Ascending aorta (tissue), 2 donors: ENCODE data around the gene KRTAP5-7. TPM values are rescaled to one million over a fixed set of nuclear protein-coding genes. Genes with fewer than 3 reads are reported as not detected.
"Not testable (repeated sequence)": the region's sequence is repeated elsewhere in the genome, so short reads cannot be mapped to it uniquely, and the experiment has no call there.

Experiments used
- DNase-seq, 2 donors: peaks; one replicate each; pipeline ENCODE4 v3.0.0-alpha.2; 2019; ENCODE audit warnings: low spot score in 2 of 2
- H3K27ac ChIP-seq, 2 donors: fragments of 200-600 bp; sonication (generic); one replicate each; pipeline ENCODE4 v1.5.1; 2016 to 2017; ENCODE audit warnings: mild to moderate bottlenecking in 1 of 2
- H3K27me3 ChIP-seq: fragments of 200-600 bp; sonication (generic); one replicate; pipeline ENCODE4 v1.5.1; 2017
- H3K36me3 ChIP-seq, 2 donors: fragments of 200-600 bp; sonication (generic); one replicate each; pipeline ENCODE4 v1.5.1; 2016
- H3K4me1 ChIP-seq, 2 donors: fragments of 200-600 bp; sonication (generic); one replicate each; pipeline ENCODE4 v1.5.1; 2016 to 2017; ENCODE audit warnings: mild to moderate bottlenecking in 1 of 2
- H3K4me3 ChIP-seq, 2 donors: fragments of 200-600 bp; sonication (generic); one replicate each; pipeline ENCODE4 v1.5.1; 2016 to 2017; ENCODE audit warnings: mild to moderate bottlenecking in 1 of 2
- H3K9me3 ChIP-seq, 2 donors: fragments of 200-600 bp; sonication (generic); one replicate each; pipeline ENCODE4 v1.5.1; 2016
- intact Hi-C: fragments of 100-400 bp; cut with DNase I; formaldehyde crosslinking; loops from one replicate; pipeline ENCODE4 v1.15.1; 2023
- total RNA-seq: library from RNA; depleted of rRNA; stranded (reverse); fragments of >200 nt; gene quantifications from one replicate; pipeline ENCODE4 v1.1.0, GENCODE V29; 2016
- TF ChIP-seq, protein P1 (sequence below), 3 experiments: fragments of 200-600 bp in 2 of 3; fragments of 450-650 bp in 1 of 3; sonication (generic) in 2 of 3; IDR thresholded peaks; one replicate each; pipeline ENCODE4 v1.5.1; 2016 to 2019; ENCODE audit warnings: antibody characterized with exemption in 3 of 3, mild to moderate bottlenecking in 1 of 3, moderate library complexity in 1 of 3

The KRTAP5-7 gene
- total RNA-seq, 1 donor from 2014 or later, result not detected

- Histone ChIP-seq H3K27me3 (no peaks in the 10 kb centered on the region), H3K9me3 (no peaks in the 10 kb centered on the region), H3K4me1 (no peaks in the 10 kb centered on the region), H3K27ac (no peak overlapping the region), H3K36me3 (no peaks in the 10 kb centered on the region), H3K4me3 (no peak overlapping the region)
- TF ChIP-seq, protein P1, sequence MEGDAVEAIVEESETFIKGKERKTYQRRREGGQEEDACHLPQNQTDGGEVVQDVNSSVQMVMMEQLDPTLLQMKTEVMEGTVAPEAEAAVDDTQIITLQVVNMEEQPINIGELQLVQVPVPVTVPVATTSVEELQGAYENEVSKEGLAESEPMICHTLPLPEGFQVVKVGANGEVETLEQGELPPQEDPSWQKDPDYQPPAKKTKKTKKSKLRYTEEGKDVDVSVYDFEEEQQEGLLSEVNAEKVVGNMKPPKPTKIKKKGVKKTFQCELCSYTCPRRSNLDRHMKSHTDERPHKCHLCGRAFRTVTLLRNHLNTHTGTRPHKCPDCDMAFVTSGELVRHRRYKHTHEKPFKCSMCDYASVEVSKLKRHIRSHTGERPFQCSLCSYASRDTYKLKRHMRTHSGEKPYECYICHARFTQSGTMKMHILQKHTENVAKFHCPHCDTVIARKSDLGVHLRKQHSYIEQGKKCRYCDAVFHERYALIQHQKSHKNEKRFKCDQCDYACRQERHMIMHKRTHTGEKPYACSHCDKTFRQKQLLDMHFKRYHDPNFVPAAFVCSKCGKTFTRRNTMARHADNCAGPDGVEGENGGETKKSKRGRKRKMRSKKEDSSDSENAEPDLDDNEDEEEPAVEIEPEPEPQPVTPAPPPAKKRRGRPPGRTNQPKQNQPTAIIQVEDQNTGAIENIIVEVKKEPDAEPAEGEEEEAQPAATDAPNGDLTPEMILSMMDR (IDR thresholded peaks at IDR 0.05), result no peak
- intact Hi-C loops, result no loop called here
- DNase-seq, result no peak
These were observed 3.5 kb downstream of the KRTAP5-7 start for GRCh38 chr11:71530602-71531001.

DNA sequence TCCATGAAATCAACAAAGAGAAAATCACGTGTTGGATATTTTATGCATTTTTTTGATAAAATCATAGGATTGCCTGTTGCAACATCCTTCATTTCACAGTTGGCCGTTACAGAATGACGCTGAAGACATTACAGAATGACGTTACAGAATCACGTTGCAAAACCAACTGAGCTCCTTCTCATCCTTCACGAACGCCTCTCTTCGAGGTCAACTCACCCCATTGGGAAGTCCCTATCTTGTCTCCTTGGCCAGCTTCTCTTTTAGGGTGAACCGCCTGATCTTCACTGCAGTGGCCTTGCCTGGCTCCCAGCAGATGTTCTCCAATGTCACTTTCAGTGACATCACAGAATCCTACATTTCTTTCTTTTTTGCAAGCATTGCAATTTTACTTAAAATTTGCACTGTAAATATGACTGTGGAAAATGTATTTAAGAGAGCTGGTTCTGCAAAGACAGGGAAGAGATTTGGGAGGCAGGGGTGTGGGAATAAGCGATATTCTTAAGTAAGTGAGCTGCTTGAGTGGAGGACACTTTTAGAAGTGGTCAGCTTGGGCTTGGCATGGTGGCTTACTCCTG lies 5.1 kb downstream of the KRTAP5-7 start:
- intact Hi-C loops, result no loop called here
- Histone ChIP-seq H3K27me3 (no peaks in the 10 kb centered on the region), H3K36me3 (no peaks in the 10 kb centered on the region), H3K27ac (no peak overlapping the region), H3K4me1 (no peaks in the 10 kb centered on the region), H3K9me3 (no peaks in the 10 kb centered on the region), H3K4me3 (no peak overlapping the region)
- no peak for DNase-seq
- TF ChIP-seq, protein P1 (IDR thresholded peaks at IDR 0.05), result no peak

DNA sequence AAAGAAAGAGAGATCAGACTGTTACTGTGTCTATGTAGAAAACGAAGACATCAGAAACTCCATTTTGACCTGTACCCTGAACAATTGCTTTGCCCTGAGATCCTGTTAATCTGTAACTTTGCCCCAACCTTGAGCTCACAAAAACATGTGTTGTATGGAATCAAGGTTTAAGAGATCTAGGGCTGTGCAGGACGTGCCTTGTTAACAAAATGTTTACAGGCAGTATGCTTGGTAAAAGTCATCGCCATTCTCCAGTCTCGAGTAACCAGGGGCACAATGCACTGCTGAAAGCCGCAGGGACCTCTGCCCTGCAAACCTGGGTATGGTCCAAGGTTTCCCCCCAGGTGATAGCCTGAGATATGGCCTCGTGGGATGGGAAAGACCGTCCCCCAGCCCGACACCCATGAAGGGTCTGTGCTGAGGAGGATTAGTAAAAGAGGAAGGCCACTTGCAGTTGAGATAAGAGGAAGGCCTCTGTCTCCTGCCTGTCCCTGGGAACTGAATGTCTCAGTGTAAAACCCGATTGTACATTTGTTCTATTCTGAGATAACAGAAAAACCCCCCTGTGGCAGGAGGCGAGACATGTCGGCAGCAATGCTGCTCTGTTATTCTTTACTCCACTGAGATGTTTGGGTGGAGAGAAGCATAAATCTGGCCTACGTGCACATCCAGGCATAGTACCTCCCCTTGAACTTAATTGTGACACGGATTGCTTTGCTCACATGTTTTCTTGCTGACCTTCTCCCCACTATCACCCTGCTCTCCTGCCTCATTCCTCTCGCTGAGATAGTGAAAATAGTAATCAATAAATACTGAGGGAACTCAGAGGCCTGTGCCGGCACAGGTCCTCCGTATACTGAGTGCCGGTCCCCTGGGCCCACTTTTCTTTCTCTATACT lies 7.9 kb downstream of the KRTAP5-7 start:
- DNase-seq, H3K27me3 ChIP-seq, H3K36me3 ChIP-seq, intact Hi-C loops, H3K4me1 ChIP-seq, H3K27ac ChIP-seq, H3K4me3 ChIP-seq, H3K9me3 ChIP-seq: not testable (repeated sequence)

- intact Hi-C loops, result no loop called here
- Histone ChIP-seq H3K27ac (no peak overlapping the region), H3K4me1 (no peaks in the 10 kb centered on the region), H3K36me3 (no peaks in the 10 kb centered on the region), H3K9me3 (no peaks in the 10 kb centered on the region), H3K4me3 (no peak overlapping the region), H3K27me3 (no peaks in the 10 kb centered on the region)
- TF ChIP-seq, protein P1 (IDR thresholded peaks at IDR 0.05), result no peak
- DNase-seq, result no peak
These were observed 8.8 kb downstream of the KRTAP5-7 start for GRCh38 chr11:71535825-71536224.

- no peak for DNase-seq
- H3K27me3 ChIP-seq, result no peaks in the 10 kb centered on the region
- intact Hi-C loops, result no loop called here
- no peak overlapping the region for H3K27ac ChIP-seq
- no peak overlapping the region for H3K4me3 ChIP-seq
- no peaks in the 10 kb centered on the region for H3K4me1 ChIP-seq
- H3K36me3 ChIP-seq, result no peaks in the 10 kb centered on the region
- H3K9me3 ChIP-seq, result no peaks in the 10 kb centered on the region
- TF ChIP-seq, protein P1 (IDR thresholded peaks at IDR 0.05), result no peak
These were observed 10.5 kb downstream of the KRTAP5-7 start for GRCh38 chr11:71537537-71537936.

DNA sequence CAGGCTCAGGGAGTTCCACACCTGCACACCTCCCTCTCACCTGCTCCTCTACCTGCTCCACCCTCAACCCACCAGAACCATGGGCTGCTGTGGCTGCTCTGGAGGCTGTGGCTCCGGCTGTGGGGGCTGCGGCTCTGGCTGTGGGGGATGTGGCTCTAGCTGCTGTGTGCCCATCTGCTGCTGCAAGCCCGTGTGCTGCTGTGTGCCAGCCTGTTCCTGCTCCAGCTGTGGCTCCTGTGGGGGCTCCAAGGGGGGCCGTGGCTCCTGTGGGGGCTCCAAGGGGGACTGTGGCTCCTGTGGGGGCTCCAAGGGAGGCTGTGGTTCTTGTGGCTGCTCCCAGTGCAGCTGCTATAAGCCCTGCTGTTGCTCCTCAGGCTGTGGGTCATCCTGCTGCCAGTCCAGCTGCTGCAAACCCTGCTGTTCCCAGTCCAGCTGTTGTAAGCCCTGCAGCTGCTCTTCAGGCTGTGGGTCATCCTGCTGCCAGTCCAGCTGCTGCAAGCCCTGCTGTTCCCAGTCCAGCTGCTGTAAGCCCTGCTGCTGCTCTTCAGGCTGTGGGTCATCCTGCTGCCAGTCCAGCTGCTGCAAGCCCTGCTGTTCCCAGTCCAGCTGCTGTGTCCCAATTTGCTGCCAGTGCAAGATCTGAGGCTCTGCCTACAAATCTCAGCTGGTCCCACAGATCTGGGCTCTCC lies 11.1 kb downstream of the KRTAP5-7 start, which contains the start of gene KRTAP5-8:
Gene KRTAP5-8, plus strand, starts transcription at position 49 of the 689 bp plus-strand sequence. Its CDS starts 31 bp downstream, at position 80.
- H3K9me3 ChIP-seq, H3K27me3 ChIP-seq, DNase-seq, H3K4me1 ChIP-seq, intact Hi-C loops, H3K4me3 ChIP-seq, H3K36me3 ChIP-seq, H3K27ac ChIP-seq: not testable (repeated sequence)
